ENCODE data around the gene SVOP.
A peak's percentile ranks its signal among the peaks of the same experiment; 100 is the strongest.

Gene SVOP

DNA sequence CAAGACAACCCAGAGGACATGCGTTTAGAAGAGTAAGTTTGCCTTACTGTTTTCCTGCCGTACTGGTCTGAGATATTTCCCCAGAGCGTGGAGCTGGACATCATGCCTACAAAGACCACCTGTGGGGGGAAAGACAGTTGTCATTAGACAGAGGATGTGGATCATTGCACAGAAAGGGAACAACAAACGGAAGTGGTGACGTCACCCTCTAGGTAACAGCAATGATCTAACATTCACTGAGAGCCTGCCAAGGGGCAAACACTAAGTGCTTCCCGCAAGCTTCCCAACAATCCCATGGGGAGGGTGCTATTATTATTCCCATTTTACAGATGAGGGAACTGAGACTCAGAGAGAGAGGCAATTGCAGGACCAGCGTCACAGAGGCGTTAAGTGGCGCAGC is 48.5 kb downstream of the SVOP start:
- no peak for DNase-seq

DNA sequence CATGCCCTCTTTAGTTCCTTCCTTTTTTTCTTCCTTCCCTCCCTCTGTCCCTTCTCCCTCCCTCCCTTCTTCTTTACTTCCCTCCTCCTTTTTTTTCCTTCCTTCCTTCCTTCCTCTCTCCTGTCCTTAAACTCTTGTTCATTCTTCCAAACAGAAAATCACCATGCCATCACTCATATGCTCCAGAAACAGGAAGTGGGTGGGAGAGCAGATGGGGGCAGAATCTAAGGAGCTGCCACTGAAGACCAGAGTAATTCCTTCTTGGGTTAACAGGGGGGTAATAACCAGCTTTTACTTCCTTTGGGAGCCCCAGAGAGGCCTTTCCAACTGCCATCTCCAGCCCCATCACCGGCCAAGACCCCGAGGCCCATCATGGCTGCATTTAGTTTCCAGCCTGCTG is 51.2 kb downstream of the SVOP start:
- DNase-seq, result no peak

DNA sequence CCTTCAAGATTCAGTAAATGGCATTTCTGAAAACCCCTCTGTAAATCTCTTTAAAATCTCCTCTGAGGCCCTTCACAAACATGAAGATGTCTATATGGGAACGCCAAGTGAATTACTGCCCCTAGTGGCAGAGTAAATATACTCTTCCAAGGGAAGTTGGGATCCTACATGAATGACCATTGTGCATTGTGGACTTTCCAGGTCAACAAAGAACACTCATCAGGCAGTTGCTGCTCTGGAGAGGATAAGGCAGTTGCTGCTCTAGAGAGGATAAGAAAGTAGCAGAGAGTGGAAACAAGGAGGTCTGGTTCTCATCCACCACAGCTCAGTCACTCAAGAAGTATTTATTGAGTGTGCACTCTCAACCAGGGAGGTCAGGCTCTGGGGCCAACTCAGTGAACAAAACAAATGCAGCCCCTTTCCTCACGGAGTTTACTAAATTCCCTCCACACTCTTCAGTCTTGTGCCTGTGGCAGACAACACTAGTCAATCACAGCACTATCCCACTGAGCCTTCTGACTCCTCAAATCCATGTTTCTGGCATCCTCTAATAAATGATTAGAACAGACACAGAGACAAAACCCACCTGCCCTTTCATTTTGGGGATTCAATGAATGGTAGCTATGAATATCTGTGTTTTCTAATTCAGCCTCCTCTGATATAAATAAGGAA is 52.9 kb downstream of the SVOP start:
- no peak for DNase-seq

DNA sequence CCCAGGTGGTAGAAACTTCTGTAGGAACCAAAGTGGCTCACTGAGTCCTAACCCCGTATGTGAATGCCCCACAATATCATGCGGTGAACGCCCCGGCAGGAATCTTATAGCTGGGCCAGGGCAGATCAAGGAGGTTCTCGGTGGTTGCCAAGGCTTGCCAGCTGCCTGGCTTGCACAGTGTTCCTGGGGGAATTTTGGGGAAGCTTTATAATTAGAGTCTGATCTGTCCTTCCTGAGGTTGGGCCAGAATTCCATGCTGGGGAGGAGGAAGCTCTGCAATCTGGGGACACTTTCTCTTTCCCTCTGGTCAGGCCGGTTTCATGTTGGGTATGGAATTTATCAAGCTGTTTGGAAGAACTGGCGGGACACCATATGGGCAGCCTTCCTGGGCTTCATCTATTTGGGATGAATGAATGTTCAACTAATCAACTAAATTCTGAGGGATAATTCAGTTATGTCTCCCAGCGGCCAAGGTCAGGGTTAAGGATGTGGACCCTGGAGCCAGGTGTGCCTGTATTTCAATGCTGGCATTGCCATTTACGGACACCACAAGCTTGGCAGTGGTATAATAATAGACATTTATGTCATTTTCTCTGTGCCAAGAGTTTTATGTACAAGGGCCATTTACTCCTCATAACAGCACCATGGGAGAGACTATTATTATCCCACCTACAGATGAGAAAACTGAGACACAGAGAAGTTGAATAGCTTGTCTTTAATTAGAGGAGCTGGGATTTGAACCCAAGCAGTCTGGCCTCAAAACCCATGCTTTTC is 54.3 kb downstream of the SVOP start:
- no peak for DNase-seq

DNA sequence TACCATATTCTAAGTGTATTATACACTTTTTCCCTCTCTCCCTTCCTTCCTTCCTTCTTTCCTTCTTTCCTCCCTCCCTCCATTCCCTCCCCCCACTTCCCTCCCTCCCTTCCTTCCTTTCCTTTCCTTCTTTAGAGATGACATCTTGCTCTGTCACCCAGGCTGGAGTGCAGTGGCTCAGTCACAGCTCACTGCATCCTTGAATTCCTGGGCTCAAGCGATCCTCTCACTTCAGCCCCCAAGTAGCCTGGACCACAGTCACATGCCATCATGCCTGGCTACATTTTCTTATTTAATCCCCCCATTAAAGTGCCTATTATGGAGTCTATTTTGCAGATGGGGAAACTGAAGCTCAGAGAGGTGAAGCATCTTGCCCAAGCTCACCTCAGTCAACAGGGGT is 55.0 kb downstream of the SVOP start:
- DNase-seq, result no peak

DNA sequence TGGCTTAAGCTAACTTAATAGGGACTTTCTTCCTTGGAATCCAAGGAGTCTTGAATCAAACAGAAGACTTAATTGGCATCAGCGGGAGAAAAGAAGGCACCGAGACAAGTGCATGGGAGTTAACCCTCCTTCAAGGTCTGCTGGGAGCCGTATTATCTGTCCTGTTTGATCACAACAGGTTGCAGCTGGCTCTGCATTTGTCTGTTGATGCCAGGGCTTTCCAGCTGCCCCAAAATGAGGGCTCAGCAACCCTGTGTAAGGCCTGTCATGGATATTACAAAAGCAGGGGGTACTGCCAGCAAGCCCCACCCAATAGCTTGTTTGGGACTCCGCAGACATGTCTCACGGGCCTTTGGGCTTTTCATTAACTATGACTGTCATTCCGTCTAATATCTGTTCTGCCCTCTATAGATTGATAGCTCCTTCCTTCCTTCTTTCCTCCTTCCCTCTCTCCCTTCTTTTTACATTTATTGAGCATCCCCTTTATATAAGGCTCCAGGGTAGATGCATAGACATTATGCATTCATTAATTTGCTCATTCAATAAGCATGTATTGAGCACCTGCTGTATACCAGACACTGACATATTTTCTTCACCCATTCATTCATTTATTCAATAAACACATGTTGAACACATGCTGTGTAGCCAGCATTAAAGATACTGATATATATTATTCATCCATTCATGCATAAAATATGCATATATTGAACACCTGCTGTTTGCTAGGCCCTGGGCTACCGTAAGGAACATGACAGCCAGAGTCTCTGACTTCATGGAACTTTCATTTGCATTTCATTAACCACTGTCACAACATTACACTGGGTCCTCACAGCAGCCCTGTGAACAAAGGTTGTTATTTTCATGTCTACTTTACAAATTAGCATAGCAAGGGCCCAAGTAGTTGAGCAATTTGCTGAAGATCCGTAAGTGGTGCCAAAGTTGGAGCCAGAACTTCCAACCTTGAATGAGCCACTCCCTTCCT is 56.2 kb downstream of the SVOP start:
- no peak for DNase-seq

DNA sequence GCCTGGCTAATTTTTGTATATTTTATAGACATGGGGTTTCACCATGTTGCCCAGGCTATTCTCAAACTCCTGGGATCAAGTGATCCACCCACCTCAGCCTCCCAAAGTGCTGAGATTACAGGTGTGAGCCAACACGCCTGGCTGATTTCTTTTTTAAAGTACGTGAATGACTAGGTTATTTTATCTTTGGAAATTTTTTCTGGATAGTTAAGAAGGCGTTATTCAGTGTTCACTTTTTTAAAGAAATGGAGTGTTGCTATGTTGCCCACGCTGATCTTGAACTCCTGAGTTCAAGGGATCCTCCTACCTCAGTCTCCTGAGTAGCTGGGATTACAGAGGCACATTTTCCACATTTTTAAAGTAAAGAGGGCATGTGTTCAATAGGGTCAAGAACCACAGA is 58.6 kb downstream of the SVOP start:
- no peak for DNase-seq

DNA sequence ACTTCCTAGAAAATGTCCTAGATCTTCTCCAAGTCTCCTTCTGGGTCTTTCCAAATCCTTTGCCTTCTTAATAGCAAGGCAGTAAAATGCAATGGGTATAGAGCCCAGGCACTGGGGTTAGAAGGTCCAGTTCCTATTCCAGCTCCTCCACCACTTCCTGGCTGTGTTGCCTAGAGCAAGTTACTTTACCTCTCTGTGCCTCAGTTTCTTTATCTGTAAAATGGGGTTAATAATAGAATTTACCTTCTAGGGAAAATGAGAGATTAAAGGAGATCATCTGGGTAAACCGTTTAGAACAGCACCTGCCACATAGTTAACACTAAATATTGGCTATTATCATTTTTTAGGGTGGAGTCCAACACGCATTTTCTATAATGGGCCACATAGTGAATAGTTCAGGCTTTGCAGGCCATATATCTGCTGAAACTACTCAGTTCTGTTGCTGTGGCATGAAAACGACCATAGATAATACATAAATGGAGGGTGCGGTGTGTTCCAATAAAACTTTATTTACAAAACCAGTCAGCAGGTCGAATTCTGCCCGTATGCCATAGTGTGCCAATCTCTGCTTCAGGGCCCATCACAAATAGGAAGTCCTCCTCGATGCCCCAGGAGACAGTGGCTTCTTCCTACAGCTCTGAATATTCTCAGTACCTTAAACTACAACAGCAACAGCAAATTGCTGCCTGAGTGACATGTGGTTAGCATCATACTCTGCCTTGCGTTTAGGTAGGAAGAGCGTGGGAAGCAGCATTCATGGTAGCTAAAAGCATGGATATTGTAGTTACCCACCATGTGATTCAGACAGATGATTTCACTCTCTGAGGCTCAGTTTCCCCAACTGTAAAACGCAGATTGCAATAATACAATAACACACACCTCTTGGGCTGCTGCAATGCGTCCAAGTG is 60.9 kb downstream of the SVOP start:
- DNase-seq, result no peak

DNA sequence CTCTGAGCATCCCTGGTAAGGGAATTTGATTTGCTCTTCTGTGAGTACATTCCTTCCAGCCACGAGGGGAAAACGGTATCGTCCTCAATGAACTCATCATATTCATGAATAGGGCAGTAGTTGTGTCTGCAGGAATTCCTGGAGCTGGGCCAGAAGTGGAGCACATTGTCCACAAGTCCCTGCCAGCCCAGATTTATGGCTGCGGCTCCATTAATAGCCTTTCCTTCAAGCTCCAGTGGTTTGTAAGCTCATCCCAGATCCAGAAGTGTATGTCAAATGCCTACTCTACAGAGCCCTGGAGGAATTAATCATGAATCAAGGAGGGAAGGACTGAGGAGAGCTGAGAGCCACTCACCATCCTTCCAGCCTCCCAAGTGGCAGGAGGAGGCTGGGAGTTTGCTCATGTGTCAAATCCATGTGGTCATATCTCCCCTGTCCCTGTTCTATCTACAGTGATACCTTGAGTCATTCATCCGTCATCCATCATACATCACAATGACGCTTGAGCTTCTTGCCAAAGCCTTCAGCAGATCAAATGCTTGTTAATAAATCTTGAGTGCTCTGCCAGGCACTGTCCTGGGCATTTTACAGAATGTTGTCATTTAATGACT is 65.5 kb downstream of the SVOP start:
- DNase-seq, result no peak

DNA sequence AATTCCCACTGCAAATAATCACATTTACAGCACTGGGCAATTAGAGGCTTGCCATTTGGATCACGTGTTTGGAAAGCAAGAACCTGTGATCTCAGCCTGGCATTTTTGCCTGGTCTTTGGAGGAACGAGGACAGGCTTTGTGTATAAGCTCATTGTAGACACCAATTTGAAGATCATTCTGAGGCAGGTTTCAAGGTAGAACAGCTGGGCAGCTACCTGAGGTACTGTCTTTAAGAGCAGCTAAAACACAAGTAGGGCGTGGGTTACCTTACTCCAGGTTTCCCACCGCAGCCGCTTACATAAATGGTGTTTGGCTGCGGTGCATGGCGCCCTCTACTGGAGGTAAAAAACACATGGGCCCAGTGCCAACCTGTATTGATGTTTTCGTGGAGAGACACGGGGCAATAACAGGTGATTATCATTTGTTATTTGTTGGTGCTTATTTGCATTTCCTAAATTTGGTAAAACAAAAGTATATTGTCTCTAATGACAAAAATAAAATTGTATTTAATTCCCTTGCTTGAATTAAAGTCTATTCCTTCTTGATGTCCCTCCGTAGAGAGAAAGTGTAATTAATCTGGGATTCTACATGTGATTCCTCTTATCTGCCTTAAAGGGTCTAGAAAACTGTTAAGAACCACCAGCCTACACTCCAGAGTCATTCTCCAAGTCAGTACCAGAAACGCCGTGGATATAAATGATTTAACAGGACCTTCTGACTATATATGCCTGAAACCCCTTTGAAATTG is 69.7 kb downstream of the SVOP start:
- DNase-seq, result peak; percentile 67

DNA sequence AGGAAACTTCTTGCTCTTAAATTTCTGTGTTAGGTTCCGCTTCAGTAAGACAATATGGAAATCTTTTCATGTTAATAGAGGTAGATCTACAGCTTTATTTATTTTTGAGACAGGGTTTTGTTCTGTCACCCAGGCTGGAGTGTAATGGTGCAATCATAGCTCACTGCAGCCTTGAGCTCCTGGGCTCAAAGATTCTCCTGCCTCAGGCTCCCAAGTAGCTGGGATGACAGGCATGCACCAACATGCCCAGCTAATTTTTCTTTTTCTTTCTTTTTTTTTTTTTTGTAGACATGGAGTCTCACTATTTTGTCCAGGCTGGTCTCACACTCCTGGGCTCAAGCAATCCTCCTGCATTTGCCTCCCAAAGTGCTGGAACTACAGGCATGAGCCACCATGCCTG is 70.9 kb downstream of the SVOP start:
- no peak for DNase-seq

DNA sequence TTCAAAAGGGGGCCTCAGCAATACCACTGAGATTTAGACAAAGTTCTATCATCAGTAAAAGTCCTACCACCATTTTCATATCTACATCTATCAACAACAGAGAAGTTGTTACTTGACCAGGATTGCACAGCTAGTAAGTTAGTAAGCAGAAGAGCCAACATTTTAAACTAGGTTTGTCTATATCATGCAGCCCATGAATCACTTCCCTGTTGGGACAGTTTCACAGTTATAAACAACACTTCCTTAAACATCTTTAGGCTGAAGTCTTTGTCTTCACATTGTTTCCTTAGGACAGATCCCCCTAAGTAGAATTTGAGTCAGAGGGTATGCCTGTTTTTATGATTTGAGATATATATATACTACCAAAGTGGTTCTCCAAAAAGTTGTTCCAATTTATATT is 72.5 kb downstream of the SVOP start:
- no peak for DNase-seq

DNA sequence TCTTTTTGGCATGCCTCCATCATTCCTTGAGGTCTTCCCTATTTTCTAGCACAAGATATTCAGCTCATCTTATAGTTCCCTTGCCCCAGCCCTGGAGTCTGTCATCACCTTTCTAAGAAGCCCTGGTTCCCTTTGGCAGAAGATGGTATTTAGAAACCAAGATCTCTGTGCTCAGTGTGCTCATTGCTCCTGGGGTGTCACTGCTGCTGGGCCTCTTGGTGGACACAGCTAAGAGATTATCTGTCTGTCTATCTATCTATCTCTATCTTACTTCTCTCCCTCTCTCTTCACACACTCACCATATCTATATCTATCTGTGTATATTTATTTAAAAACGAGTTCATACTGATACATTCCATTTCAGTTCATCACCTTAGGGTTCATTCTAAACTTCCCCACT is 73.8 kb downstream of the SVOP start:
- no peak for DNase-seq

DNA sequence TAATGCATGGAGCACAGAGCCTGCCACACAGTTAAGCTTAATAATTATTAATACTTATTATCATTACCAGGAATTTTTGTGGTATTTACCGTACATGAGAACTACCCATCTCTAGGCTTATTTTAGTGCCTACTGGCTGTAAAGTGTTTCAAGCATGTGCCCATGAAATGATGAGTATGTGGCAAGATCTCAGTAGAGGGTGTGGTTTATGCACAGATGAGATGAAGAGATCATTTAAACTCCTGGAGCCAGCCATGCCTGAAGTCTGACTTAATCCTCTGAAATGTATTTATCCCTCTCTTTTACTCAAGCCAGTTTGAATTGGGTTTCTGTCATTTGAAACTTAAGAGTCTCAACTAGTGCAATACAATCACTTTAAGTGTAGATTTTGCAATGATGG is 80.7 kb downstream of the SVOP start:
- no peak for DNase-seq

DNA sequence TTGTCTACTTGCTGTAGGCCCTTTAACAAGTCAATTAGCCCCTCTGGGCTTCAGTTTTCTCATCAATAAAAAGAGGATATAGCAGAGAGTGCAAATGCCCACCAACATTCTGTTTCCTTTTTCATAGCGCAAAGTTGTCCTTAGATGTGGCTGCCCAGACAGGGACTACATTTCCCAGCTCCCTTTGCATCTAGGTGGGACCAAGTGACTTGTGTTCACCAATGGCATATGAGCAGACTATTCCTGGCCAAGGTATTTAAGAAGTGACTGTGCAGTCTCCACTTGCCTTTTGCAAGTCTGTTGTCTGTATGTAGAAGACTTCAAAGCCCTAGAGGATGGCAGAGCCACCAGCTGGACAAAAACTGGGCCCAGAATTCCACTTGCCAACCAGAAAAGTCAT is 81.3 kb downstream of the SVOP start:
- no peak for DNase-seq

DNA sequence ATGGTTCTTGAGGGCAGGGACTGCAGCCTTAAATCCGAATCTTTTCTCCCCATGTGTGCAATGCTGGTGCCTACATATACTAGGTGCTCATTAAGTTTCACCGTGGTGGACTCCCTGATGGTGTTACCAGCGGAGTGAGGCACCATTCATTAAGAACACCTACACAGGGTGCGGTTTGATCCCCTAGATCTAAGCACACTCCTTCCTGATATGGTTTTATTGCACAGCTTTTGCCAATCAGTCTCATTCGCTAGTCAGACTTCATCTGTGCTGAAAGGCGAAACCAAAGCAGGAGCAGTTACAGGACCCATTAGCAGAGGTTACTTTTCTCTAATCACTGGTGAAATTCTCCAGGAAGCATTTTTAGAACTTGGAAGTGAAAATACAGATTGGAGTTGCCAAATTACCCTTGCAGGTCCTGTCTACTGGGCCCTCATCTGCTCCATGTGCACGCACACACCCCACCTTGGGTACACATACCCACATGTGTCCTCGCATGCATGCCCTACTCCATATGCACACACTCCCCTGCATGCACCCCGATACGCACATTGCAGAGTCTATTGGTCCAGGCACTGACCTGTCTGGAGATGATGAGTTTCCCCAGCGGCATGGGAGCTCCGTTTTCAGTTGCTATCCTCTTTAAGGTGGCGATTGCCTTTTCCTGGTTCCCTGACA is 82.5 kb downstream of the SVOP start:
- no peak for DNase-seq

DNA sequence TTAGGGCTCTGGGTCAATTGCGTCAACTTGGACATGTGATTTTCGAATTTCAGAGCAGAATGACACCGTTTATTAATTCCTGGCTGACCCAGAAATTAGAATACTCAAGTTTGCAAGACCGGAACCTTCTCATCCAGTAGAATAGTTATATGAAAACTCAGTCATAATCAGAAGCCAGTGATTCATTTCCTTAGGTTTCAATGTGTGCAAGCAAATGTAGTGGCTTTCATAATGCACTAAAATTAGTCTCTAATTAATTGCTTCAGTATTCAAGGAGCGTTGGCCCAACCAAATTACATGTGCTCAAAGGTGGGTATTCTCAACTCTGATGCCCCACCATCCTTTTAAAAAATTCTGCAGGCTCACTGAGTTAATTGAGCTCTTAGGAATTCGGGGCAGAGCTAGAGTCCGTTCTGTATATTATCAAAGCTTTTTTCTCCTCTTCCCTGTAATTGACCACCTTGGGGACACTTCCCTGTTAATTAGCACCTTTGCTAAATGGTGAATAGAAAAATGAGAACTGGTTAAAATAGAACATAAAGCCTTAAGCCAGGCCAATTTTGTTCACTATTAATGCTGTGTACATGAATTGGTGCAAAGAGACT is 85.6 kb downstream of the SVOP start:
- DNase-seq, result no peak

DNA sequence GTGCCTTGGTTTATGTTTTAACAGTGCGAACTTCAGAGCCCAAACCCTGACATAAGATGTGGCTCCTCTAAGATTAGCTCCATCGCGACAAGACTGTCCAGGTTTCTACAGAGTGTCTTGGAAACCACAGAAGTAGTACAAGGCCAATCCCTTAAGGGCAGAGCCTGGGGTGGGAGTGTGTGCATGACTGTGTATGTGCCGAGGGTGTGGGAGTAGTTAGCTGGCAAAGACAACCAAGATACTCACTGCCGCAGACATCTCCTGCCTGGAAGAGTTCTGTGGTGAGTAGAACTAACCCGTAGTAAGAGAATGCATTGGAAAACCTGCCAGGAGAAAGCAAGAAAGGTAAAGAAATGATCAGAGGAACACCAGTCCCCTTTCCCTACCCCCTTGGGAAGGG is 86.9 kb downstream of the SVOP start:
- no peak for DNase-seq

DNA sequence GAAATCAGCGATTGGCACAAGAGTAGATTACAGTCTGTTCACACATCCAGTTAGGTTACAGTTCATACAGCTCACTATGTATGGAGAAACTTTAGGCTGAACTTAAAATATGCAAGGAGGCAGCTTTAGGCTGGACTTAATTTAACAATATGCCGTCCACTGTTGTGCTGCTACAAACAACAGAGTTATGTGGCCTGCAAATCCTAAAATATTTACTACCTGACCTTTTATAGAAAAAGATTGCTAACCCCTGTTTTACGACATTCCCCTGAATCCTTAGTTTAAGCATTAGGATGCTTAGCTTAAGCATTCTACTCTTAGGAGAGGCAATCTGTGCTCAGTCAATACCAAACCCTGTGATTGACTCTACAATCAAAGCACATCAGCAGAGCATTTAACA is 90.1 kb downstream of the SVOP start:
- DNase-seq, result no peak

DNA sequence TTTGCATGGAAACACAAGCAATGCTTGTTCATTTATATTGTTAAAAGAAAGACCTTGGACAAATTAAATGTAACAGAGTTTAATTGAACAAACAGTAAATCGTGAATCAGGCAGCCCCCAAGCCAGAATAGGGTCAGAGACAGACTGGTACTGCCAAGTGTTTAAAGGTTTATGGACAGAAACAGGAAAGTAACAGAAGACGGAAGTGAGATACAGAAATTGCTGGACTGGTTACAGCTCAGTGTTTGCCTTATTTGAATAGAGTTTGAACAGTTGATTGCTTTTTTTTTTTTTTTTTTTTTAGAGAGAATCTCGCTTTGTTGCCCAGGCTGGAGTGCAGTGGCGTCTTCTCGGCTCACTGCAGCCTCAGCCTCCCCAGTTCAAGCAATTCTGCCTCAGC is 90.7 kb downstream of the SVOP start:
- no peak for DNase-seq
